Panc1 (cell line): ENCODE measurements around the gene ATXN7. TPM values are rescaled to one million over a fixed set of nuclear protein-coding genes. Genes with fewer than 3 reads are reported as not detected.

Source experiments
- ATAC-seq: fragments of 200-7000 bp; cut with Tn5 transposase; 2 replicates; pipeline ENCODE4 v1.9.1; 2020; ENCODE audit warnings: mild to moderate bottlenecking, moderate library complexity
- BruUV-seq: library from RNA; stranded (reverse); fragments of 400-500 nt; replicated peaks from 2 replicates; lab custom pipeline; 2021; lab: Mats Ljungman, UMichigan
- CTCF ChIA-PET: fragments of 300-600 bp; sonication (Branson Sonifier 250); formaldehyde crosslinking; loops from one replicate; lab custom pipeline; 2022; ENCODE audit warnings: antibody characterized with exemption; lab: Charles Lee
- POLR2A ChIA-PET: fragments of 300-600 bp; sonication (Branson Sonifier 250); formaldehyde crosslinking; loops from one replicate; lab custom pipeline; 2022; ENCODE audit warnings: antibody characterized with exemption; lab: Charles Lee
- DNase-seq: peaks from one replicate; pipeline ENCODE4 v3.0.0-alpha.2; 2010; ENCODE audit warnings: low read depth, low spot score
- H3K27ac ChIP-seq: 2 replicates; pipeline ENCODE4 v1.5.1; 2011; ENCODE audit warnings: mild to moderate bottlenecking, low read length, inconsistent platforms
- H3K27me3 ChIP-seq: fragments of 200-500 bp; sonication (Bioruptor generic); 2 replicates; pipeline ENCODE4 v1.6.0; 2014; ENCODE audit warnings: low read length, inconsistent platforms; ENCODE audit not compliant: control insufficient read depth, insufficient read depth
- H3K36me3 ChIP-seq: fragments of 200-500 bp; sonication (Bioruptor generic); 2 replicates; pipeline ENCODE4 v1.5.1; 2014; ENCODE audit warnings: inconsistent platforms, mild to moderate bottlenecking, low read length, moderate library complexity; ENCODE audit not compliant: control insufficient read depth, insufficient read depth
- H3K4me1 ChIP-seq: 2 replicates; pipeline ENCODE4 v1.5.1; 2011; ENCODE audit warnings: inconsistent platforms, mild to moderate bottlenecking, low read length, moderate library complexity; ENCODE audit not compliant: control insufficient read depth, insufficient read depth
- H3K4me3 ChIP-seq, 2 experiments: 2 replicates each; pipeline ENCODE4 v1.5.1; 2011 to 2012; ENCODE audit warnings: low read depth in 2 of 2, low read length in 2 of 2, mild to moderate bottlenecking in 2 of 2, inconsistent platforms in 1 of 2, moderate library complexity in 1 of 2
- H3K9me3 ChIP-seq: fragments of 200-500 bp; sonication (Bioruptor generic); 2 replicates; pipeline ENCODE4 v1.5.1; 2014; ENCODE audit warnings: low read depth, mild to moderate bottlenecking, inconsistent platforms, low read length, moderate library complexity; ENCODE audit not compliant: control insufficient read depth, insufficient read depth
- CTCF ChIP-seq: fragments of 450-650 bp; IDR thresholded peaks from 2 replicates; pipeline ENCODE4 v1.5.1; 2017; ENCODE audit warnings: mild to moderate bottlenecking
- POLR2AphosphoS5 ChIP-seq: IDR thresholded peaks from 2 replicates; pipeline ENCODE4 v1.6.1; 2012; ENCODE audit warnings: mild to moderate bottlenecking, low read depth, low read length, moderate library complexity
- REST ChIP-seq, 2 experiments: IDR thresholded peaks; 2 replicates each; pipeline ENCODE4 v1.6.1; 2011 to 2012; ENCODE audit warnings: low read depth in 2 of 2, control low read depth in 1 of 2, low read length in 1 of 2, mild to moderate bottlenecking in 1 of 2, moderate library complexity in 1 of 2; ENCODE audit not compliant: insufficient read depth in 1 of 2
- SIN3A ChIP-seq: IDR thresholded peaks from 2 replicates; pipeline ENCODE4 v1.6.1; 2012; ENCODE audit warnings: low read depth, mild to moderate bottlenecking, low read length, moderate library complexity, borderline replicate concordance; ENCODE audit not compliant: insufficient read depth
- TCF7L2 ChIP-seq: IDR thresholded peaks from 2 replicates; pipeline ENCODE4 v1.6.1; 2011; ENCODE audit warnings: mild to moderate bottlenecking, low read depth, low read length, inconsistent platforms
- in situ Hi-C: cut with HindIII; loops from 2 replicates; pipeline ENCODE4 v1.10.0; 2016; ENCODE audit warnings: low sequenced_read_pairs, low pct_unique_long_range_greater_than_20kb
- intact Hi-C: fragments of 100-400 bp; cut with micrococcal nuclease; formaldehyde crosslinking; loops from one replicate; pipeline ENCODE4 v1.10.0; 2022; ENCODE audit not compliant: unreplicated experiment
- total RNA-seq: library from RNA; stranded (reverse); gene quantifications from one replicate; pipeline ENCODE4 v1.2.1, GENCODE V29; 2021; ENCODE audit not compliant: unreplicated experiment

The ATXN7 gene
- total RNA-seq, 1 experiment from 2014 or later = 17.3 TPM

GRCh38 chr3:63974451-63974850 is 110.8 kb downstream of the ATXN7 start:
- no peak overlapping the region for H3K4me3 ChIP-seq
- TF ChIP-seq POLR2AphosphoS5 (no peak), SIN3A (no peak), CTCF (no peak), TCF7L2 (no peak), REST (IDR thresholded peaks at IDR 0.05; ENCODE audit: insufficient read depth in 1 of 2, low read depth in 2 of 2, low read length in 1 of 2) (no peak)
- POLR2A ChIA-PET = no interaction called here
- no peaks in the 10 kb centered on the region for H3K4me1 ChIP-seq
- no peak for DNase-seq
- CTCF ChIA-PET = no interaction called here
- H3K27me3 ChIP-seq = no peaks in the 10 kb centered on the region
- ATAC-seq = no peak
- no peaks in the 10 kb centered on the region; the same call in 1 of the 2 replicates for H3K36me3 ChIP-seq
- in situ Hi-C loops (no loop called here), intact Hi-C loops (no loop called here)
- H3K27ac ChIP-seq = no peak overlapping the region
- H3K9me3 ChIP-seq = no peaks in the 10 kb centered on the region
- BruUV-seq = no TSS peak

GRCh38 chr3:63975723-63976122 is 112.1 kb downstream of the ATXN7 start:
- BruUV-seq = no TSS peak
- Histone ChIP-seq H3K27me3 (no peaks in the 10 kb centered on the region), H3K27ac (no peak overlapping the region), H3K4me1 (no peaks in the 10 kb centered on the region), H3K4me3 (no peak overlapping the region), H3K9me3 (no peaks in the 10 kb centered on the region), H3K36me3 (peaks cover 5% of the 10 kb centered on the region)
- in situ Hi-C loops = no loop called here
- ChIA-PET CTCF (no interaction called here), POLR2A (no interaction called here)
- TF ChIP-seq CTCF = no peak
- no peak for TF ChIP-seq SIN3A
- TF ChIP-seq POLR2AphosphoS5 = no peak
- no peak for TF ChIP-seq REST (IDR thresholded peaks at IDR 0.05; ENCODE audit: insufficient read depth in 1 of 2, low read depth in 2 of 2, low read length in 1 of 2)
- no peak for TF ChIP-seq TCF7L2
- ATAC-seq (no peak), DNase-seq (no peak)
- intact Hi-C loops = no loop called here
